Right ventricle myocardium superior (tissue), 1 donor: ENCODE results near the gene DTHD1. TPM values are rescaled to one million over a fixed set of nuclear protein-coding genes. Genes with fewer than 3 reads are reported as not detected.

Experiments used
- ATAC-seq: fragments of 200-7000 bp; cut with Tn5 transposase; one replicate; pipeline ENCODE4 v1.9.1; 2020; ENCODE audit warnings: mild to moderate bottlenecking; ENCODE audit not compliant: poor library complexity
- DNase-seq: peaks from one replicate; pipeline ENCODE4 v3.0.0-alpha.2; 2020
- intact Hi-C: fragments of 100-400 bp; cut with DNase I; formaldehyde crosslinking; loops from one replicate; pipeline ENCODE4 v1.11.2; 2022
- long read RNA-seq: library from polyadenylated mRNA; unstranded; transcript quantifications from one replicate; pipeline ENCODE4 v2.0.0, GENCODE V29; 2021
- total RNA-seq: library from RNA; stranded (reverse); fragmentation: NEBNext Ultra II Directional; extraction: Animal tissue kit (Norgen Biotek cat#: 25700); gene quantifications from one replicate; pipeline ENCODE4 v1.2.1, GENCODE V29; 2021
- donor health status: DM: no; HTN: yes; CAD: no; lungs with severe emphysema.

Gene DTHD1
- not detected for total RNA-seq
- long read RNA-seq, partial matches to known transcripts, result 0 of 1 reads
- long read RNA-seq, other reads (novel, unspliced or antisense), result 0 of 1 reads

- DNase-seq (no peak), ATAC-seq (no peak)
- intact Hi-C loops, result no loop called here
Observed at GRCh38 chr4:36281384-36282106, at the start of gene DTHD1. Gene DTHD1, plus strand, starts transcription at chr4:36281616. Its CDS starts 143 bp downstream, at chr4:36281759.

- DNase-seq (no peak), ATAC-seq (no peak)
- intact Hi-C loops, result no loop called here
Observed at GRCh38 chr4:36233567-36234266, 47.7 kb upstream of the DTHD1 start.

GRCh38 chr4:36235306-36235705 lies 46.1 kb upstream of the DTHD1 start:
- ATAC-seq (no peak), DNase-seq (no peak)
- intact Hi-C loops, result no loop called here

GRCh38 chr4:36236159-36236558 lies 45.3 kb upstream of the DTHD1 start:
- no peak for ATAC-seq
- intact Hi-C loops, result no loop called here
- no peak for DNase-seq

- ATAC-seq (no peak), DNase-seq (no peak)
- intact Hi-C loops, result no loop called here
Observed at GRCh38 chr4:36237366-36238313, 43.8 kb upstream of the DTHD1 start.

GRCh38 chr4:36241771-36242170 lies 39.6 kb upstream of the DTHD1 start:
- ATAC-seq (peak; percentile 43), DNase-seq (no peak)
- intact Hi-C loops, result no loop called here

GRCh38 chr4:36242629-36243354 lies 38.6 kb upstream of the DTHD1 start:
- no peak for ATAC-seq
- intact Hi-C loops, result no loop called here
- DNase-seq, result no peak

- intact Hi-C loops, result no loop called here
- peak; percentile 78 for ATAC-seq
Observed at GRCh38 chr4:36243355-36244256, 37.8 kb upstream of the DTHD1 start.

GRCh38 chr4:36244257-36245082 lies 36.9 kb upstream of the DTHD1 start, which contains the start of gene ARAP2:
Gene ARAP2, minus strand, starts transcription at chr4:36244514. Its CDS starts 15,028 bp downstream, at chr4:36229486.
- DNase-seq, result peak; percentile 57

More at GRCh38 chr4:36243355-36244256, 37.8 kb upstream of the DTHD1 start:
- DNase-seq, result peak; percentile 65

GRCh38 chr4:36249610-36250009 lies 31.8 kb upstream of the DTHD1 start:
- ATAC-seq (no peak), DNase-seq (no peak)
- intact Hi-C loops, result no loop called here

More at GRCh38 chr4:36244257-36245082, 36.9 kb upstream of the DTHD1 start, which contains the start of gene ARAP2:
- intact Hi-C loops, result no loop called here
- peak; percentile 71 for ATAC-seq

- intact Hi-C loops, result no loop called here
- DNase-seq (no peak), ATAC-seq (no peak)
Observed at GRCh38 chr4:36251983-36252382, 29.4 kb upstream of the DTHD1 start.

- ATAC-seq (no peak), DNase-seq (no peak)
- intact Hi-C loops, result no loop called here
Observed at GRCh38 chr4:36254371-36254770, 27.0 kb upstream of the DTHD1 start.

- intact Hi-C loops, result no loop called here
- ATAC-seq (peak; percentile 64), DNase-seq (no peak)
Observed at GRCh38 chr4:36255577-36255976, 25.8 kb upstream of the DTHD1 start.

- ATAC-seq, result peak; percentile 68
- DNase-seq, result no peak
- intact Hi-C loops, result no loop called here
Observed at GRCh38 chr4:36256398-36256891, 25.0 kb upstream of the DTHD1 start.

- ATAC-seq (no peak), DNase-seq (no peak)
- intact Hi-C loops, result no loop called here
Observed at GRCh38 chr4:36260731-36261130, 20.7 kb upstream of the DTHD1 start.

- DNase-seq, result no peak
- no peak for ATAC-seq
- intact Hi-C loops, result no loop called here
Observed at GRCh38 chr4:36264207-36264826, 17.1 kb upstream of the DTHD1 start.
